HFF-Myc (cell line): Measurements from ENCODE around the gene EGLN3.

Experiments
- DNase-seq: peaks from one replicate; pipeline ENCODE4 v3.0.0-alpha.2; 2011; ENCODE audit warnings: low read depth; ENCODE audit errors: extremely low read depth
- H3K4me3 ChIP-seq: replicated peaks from 2 replicates; pipeline ENCODE4 v1.5.1; 2011; ENCODE audit warnings: low read depth, mild to moderate bottlenecking, control low read depth, low read length
- TF ChIP-seq, protein P1 (sequence below): IDR thresholded peaks from 2 replicates; pipeline ENCODE4 v1.5.1; 2012; ENCODE audit warnings: mild to moderate bottlenecking, low read depth, low read length, control low read depth; ENCODE audit errors: missing control alignments

Gene EGLN3

DNA sequence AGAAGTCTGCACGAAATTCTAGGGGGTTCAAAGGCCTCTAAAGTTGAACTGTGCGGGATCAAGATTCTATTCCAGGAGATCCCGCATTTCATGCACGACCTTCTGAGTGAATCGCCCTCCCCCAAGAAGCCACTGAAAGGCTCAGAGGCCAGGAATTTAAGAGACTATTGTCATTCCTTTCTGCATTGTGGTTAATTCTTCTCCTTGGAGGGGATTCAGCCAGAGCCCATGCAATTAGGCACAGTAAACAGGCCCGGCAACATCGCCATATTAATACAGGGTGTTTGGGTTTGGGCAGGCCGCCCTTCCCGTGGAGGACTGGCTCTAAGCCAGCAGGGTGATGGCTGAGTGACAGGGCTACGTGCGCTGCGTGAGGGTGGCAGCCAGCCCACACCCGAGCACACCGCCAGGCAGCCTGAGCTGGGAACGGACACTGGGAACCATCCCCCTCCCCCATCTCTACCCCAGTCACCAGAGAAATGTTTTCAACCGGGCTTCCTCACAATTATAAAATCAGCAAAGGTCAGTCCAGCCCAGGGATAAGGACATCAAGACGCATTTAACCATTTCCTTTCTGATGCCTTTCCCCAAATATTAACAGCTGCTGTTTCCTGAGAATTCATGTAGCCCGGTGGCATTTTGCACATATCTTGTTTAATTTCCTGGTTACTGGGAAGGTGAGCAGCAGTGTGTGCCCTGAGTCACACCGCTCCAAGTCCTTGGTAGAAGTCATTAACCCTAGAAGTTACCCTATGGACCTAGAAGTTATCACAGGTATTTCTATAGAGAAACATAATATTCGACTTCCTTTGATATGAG lies 12.5 kb downstream of the EGLN3 start:
- TF ChIP-seq, protein P1, sequence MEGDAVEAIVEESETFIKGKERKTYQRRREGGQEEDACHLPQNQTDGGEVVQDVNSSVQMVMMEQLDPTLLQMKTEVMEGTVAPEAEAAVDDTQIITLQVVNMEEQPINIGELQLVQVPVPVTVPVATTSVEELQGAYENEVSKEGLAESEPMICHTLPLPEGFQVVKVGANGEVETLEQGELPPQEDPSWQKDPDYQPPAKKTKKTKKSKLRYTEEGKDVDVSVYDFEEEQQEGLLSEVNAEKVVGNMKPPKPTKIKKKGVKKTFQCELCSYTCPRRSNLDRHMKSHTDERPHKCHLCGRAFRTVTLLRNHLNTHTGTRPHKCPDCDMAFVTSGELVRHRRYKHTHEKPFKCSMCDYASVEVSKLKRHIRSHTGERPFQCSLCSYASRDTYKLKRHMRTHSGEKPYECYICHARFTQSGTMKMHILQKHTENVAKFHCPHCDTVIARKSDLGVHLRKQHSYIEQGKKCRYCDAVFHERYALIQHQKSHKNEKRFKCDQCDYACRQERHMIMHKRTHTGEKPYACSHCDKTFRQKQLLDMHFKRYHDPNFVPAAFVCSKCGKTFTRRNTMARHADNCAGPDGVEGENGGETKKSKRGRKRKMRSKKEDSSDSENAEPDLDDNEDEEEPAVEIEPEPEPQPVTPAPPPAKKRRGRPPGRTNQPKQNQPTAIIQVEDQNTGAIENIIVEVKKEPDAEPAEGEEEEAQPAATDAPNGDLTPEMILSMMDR: no peak
- H3K4me3 ChIP-seq: no peak overlapping the region
- DNase-seq: no peak

DNA sequence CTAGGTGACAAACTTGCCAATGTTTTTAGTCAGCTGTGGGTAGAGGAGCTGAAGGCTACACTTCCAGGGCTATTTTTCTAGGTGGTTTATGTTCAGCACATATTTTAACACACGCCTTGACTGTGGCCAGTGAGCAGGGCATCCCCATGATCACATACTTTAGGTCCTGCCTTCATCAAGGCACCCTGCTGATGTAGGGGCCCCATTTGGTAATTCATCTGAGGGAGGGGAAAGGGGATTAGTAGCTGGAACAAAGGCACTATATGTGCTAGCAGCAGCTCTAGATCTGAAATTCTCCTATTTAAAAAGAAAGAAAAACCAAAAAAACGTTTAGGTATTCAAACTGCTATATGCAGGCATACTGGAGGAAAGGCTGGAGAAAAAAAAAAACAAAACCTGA lies 14.5 kb downstream of the EGLN3 start:
- no peak overlapping the region for H3K4me3 ChIP-seq
- TF ChIP-seq, protein P1: no peak
- no peak for DNase-seq

DNA sequence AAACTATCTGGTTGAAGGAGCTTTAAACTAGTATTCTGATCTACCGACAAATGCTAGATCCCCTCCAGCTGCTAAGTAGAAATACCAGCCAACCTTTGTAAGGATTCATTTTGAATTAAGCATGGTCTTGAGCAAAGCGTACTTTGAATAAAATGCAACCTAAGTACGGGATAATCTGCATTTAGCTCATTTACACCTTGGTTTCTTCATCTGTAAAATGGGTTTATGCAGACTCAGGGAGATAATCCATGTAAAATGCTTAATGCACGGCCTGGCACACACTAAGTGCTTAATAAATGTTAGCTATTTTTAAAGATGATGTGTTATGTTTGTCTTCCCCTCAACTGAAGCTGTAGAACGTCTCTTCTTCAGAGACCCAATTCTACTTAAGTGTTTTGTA lies 15.9 kb downstream of the EGLN3 start:
- TF ChIP-seq, protein P1: no peak
- no peak overlapping the region for H3K4me3 ChIP-seq
- no peak for DNase-seq

DNA sequence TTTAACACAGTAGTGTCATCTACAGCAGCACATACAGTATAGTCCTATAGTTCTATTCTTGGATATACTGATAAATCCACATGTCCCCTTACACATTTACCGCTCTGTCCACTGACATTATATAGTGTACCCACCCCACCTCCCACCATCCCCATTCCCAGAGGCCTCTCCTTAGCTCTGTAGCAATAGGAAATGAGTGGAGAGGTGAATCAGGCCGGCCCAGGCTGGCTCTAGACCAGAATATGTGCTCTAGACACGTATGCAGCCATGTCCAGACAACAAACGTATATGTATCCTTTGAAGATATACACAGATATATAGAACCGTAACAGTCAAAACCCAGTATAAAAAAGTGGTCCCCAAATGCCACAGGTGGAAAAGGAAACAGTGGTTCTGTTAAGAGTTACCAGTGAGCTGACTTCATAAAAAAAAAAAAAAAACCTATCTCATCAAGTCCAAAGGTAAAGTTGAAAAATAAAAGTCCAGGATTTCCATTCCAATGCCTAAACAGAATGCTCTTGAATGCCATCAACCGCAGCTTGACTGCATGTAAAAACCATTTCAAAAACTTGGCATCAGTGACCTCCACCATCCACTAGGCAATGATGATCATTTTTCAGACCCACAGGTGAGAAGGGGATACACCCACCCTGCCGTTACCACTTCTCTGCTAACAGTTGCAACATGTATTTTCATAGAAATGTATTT lies 16.7 kb downstream of the EGLN3 start:
- TF ChIP-seq, protein P1: no peak
- DNase-seq: no peak
- H3K4me3 ChIP-seq: no peak overlapping the region

DNA sequence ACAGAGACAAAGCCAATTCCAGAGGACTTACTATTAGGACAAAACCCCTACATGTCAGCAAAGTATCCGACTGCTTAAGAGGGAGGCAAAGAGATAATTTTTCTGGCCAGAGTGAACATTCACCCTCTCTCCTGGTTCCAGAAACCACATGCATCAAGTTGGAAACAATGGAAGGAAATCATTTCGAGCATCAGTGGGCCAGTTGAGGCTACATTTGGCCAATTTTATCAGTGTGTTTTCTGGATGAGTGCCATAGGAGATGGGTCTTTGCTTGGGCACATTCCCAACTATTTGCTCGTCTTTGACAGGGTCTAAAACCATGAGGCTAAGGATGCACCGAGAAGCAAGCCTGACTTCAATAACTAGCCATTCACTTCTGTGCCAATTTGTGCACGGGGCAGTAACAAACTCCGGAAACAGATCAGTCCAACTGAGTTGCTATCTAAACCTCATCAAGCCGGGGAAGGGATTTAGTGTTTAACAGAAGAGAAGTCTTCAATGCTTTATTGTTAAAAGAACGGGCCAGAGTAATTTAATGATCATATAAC lies 17.4 kb downstream of the EGLN3 start:
- DNase-seq: no peak
- no peak overlapping the region for H3K4me3 ChIP-seq

DNA sequence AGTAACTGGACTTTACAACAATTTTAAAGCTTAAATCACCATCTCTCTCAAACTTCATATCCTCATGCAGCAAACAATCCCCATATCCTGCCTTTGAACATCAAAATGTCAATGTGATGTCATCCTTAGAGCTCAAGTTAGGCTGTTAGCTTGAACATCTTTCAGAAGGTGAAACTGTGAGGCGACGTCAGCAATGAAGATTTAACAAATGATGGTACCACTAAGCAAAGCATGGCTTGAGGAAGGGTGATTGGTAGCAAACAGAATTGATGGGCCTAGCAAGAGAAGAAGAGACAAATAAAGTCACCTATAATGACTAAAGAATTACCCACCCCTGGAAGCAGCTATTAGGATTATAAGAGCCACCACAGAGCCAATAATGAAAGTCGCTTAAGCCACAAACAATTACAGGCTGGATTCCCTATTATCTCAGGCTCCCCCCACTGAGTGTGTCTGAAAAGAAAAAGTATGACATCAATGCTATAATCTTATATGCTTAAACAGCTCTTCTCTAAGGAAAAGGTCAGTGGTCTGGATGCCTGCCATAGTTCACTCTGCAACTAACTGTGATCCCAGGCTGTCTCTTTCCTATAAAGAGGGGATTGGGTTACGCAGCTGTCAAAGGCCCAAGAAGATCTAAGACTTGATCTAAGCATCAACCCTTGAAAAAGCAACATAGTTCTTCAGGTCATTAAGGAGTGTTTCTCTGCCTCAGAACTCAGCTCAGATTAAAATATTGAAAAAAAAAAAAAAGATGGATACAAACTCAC lies 18.1 kb downstream of the EGLN3 start:
- TF ChIP-seq, protein P1: no peak
- DNase-seq: no peak
- no peak overlapping the region for H3K4me3 ChIP-seq

More for the DNA sequence above, 17.4 kb downstream of the EGLN3 start:
- TF ChIP-seq, protein P1: no peak
